ENCODE results near the gene EDC3. TPM values are rescaled to one million over a fixed set of nuclear protein-coding genes. Genes with fewer than 3 reads are reported as not detected.

EDC3 gene
- total and polyA plus RNA-seq, 9 of the 15 experiments (the other 6 are each of a cell fraction or from before 2014, with no cell fraction given) = 11.7 to 63.9 (median 32.8) TPM

GRCh38 chr15:74724570-74725224 lies 28.9 kb upstream of the EDC3 start:
- no peak for DNase-seq (ENCODE audit: extremely low read depth in 1 of 4, low spot score in 3 of 4)
- BruUV-seq (replicated peaks) = no TSS peak
- Histone ChIP-seq H3K4me1 (replicated peaks in 1 of 2; ENCODE audit: control insufficient read depth in 2 of 2, insufficient read depth in 2 of 2, low read length in 2 of 2) (peaks cover 5 to 19% of the 10 kb centered on the region in 2 experiments; a peak in 2 of 5 replicates), H3K4me3 (no peak overlapping the region), H2AFZ (ENCODE audit: low read depth, low read length) (no peak overlapping the region), H3K79me2 (ENCODE audit: control insufficient read depth, insufficient read depth, low read length) (no peaks in the 10 kb centered on the region), H3K27ac (ENCODE audit: extremely low read depth, low read depth, low read length) (no peak overlapping the region), H3K9me3 (replicated peaks; ENCODE audit: control insufficient read depth, insufficient read depth, low read depth, low read length) (no peaks in the 10 kb centered on the region), H3K9ac (ENCODE audit: insufficient read depth in 1 of 2, low read depth in 2 of 2, low read length in 2 of 2) (no peak overlapping the region; a peak in 1 of 4 replicates), H3K27me3 (ENCODE audit: control insufficient read depth in 2 of 2, insufficient read depth in 2 of 2, low read length in 2 of 2) (peaks cover 40 to 74% of the 10 kb centered on the region in 2 experiments), H3K36me3 (ENCODE audit: control insufficient read depth, insufficient read depth, low read length) (no peaks in the 10 kb centered on the region), H3K4me2 (ENCODE audit: insufficient read depth, low read length) (no peak overlapping the region), H3K9me1 (ENCODE audit: control insufficient read depth, insufficient read depth, low read length) (no peaks in the 10 kb centered on the region), H4K20me1 (replicated peaks; ENCODE audit: control insufficient read depth, insufficient read depth, low read length) (no peaks in the 10 kb centered on the region)
- ChIA-PET POLR2A (interaction anchor here (0.6 to 1.3 kb wide), 4 partner anchors 17 to 504 kb away, joined by 3 read pairs; no protein-coding TSS in a partner anchor), CTCF (ENCODE audit: low intra/inter-chr PET ratio) (no interaction called here)
- in situ Hi-C loops (cut with MboI) = no loop called here
- ATAC-seq = no peak
- intact Hi-C loops (cut with micrococcal nuclease) = no loop called here
- FAIRE-seq = no peak
- TF ChIP-seq KAT2B (IDR thresholded peaks at IDR 0.05; ENCODE audit: low read depth, low read length) (no peak), GTF3C2 (IDR thresholded peaks at IDR 0.05; ENCODE audit: borderline replicate concordance, extremely low read depth, insufficient read length) (no peak)

Measured in K562 (cell line).